ENCODE results near the gene ROMO1. TPM values are rescaled to one million over a fixed set of nuclear protein-coding genes. Genes with fewer than 3 reads are reported as not detected.

Gene ROMO1
- total and polyA plus RNA-seq, 10 of the 15 experiments (the other 5 are each of a cell fraction or from before 2014, with no cell fraction given) = 23.2 to 631 (median 352) TPM

DNA sequence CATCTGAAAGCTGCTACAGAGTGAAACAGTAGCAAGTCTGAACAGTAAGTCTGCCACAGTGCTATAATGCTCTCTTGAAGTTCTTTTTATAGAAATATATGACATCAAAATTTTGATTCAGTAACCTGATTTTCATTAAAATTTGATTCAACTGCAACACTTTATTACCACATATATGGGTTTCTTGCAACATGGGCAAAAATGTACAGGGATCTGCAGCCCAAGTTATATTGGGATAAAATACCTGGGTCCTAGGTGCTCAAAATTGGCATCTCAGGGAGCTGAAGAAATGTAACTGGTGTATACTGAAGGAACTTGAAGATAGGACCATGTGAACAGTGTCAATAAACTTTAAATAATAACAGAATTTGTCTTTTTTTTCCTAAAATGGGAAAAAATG is 10.8 kb downstream of the ROMO1 start:
- Histone ChIP-seq H3K4me3 (no peak overlapping the region), H3K4me1 (ENCODE audit: control insufficient read depth, insufficient read depth, low read length) (peaks cover 16% of the 10 kb centered on the region), H3K27me3 (replicated peaks in 1 of 2; ENCODE audit: control insufficient read depth in 2 of 2, insufficient read depth in 2 of 2, low read length in 1 of 2) (no peaks in the 10 kb centered on the region), H3K36me3 (ENCODE audit: control insufficient read depth in 2 of 2, insufficient read depth in 2 of 2, low read length in 1 of 2) (peaks cover 14 to 52% of the 10 kb centered on the region in 2 experiments), H4K20me1 (ENCODE audit: control insufficient read depth, insufficient read depth) (peaks cover 15% of the 10 kb centered on the region), H3K79me2 (ENCODE audit: control insufficient read depth, insufficient read depth, low read length) (peaks cover 31% of the 10 kb centered on the region), H3K9ac (ENCODE audit: control insufficient read depth, insufficient read depth, low read length) (no peak overlapping the region), H3K4me2 (ENCODE audit: control insufficient read depth, insufficient read depth) (no peak overlapping the region), H2AFZ (ENCODE audit: control insufficient read depth, low read depth, low read length) (no peak overlapping the region), H3K9me3 (replicated peaks; ENCODE audit: control insufficient read depth, insufficient read depth, low read length) (no peaks in the 10 kb centered on the region), H3K27ac (ENCODE audit: control insufficient read depth, insufficient read depth) (no peak overlapping the region)
- intact Hi-C loops (cut with micrococcal nuclease; ENCODE audit: unreplicated experiment) (no loop called here), in situ Hi-C loops (cut with MboI) (no loop called here)
- ChIA-PET RAD21 (ENCODE audit: unreplicated experiment) (no interaction called here), SMC1A (ENCODE audit: uncharacterized antibody, unreplicated experiment) (interaction anchor here (0.8 to 1.7 kb wide), 6 partner anchors 9 to 174 kb away, joined by 3 to 4 read pairs (median 3); partner anchors contain the start of genes NFS1 and ROMO1), CTCF (interaction anchor here (1.4 kb wide), 1 partner anchor 10 kb away, joined by 4 read pairs; the partner anchor contains the start of genes NFS1 and ROMO1), POLR2A (interaction anchor here (0.6 to 3.4 kb wide), 2 partner anchors 10 to 271 kb away, joined by 5 to 10 read pairs; partner anchors contain the start of genes NFS1 and ROMO1)
- ATAC-seq (no peak), DNase-seq (ENCODE audit: low read depth, low spot score) (no peak), FAIRE-seq (no peak)
- no TSS peak for BruUV-seq (replicated peaks)
- TF ChIP-seq FOXK2 (IDR thresholded peaks at IDR 0.05) = no peak
- TF ChIP-seq ZZZ3 (IDR thresholded peaks at IDR 0.05; ENCODE audit: control insufficient read depth, insufficient read length, low read depth) = no peak
- TF ChIP-seq YY1 (IDR thresholded peaks at IDR 0.05; ENCODE audit: low read depth, low read length) = no peak

DNA sequence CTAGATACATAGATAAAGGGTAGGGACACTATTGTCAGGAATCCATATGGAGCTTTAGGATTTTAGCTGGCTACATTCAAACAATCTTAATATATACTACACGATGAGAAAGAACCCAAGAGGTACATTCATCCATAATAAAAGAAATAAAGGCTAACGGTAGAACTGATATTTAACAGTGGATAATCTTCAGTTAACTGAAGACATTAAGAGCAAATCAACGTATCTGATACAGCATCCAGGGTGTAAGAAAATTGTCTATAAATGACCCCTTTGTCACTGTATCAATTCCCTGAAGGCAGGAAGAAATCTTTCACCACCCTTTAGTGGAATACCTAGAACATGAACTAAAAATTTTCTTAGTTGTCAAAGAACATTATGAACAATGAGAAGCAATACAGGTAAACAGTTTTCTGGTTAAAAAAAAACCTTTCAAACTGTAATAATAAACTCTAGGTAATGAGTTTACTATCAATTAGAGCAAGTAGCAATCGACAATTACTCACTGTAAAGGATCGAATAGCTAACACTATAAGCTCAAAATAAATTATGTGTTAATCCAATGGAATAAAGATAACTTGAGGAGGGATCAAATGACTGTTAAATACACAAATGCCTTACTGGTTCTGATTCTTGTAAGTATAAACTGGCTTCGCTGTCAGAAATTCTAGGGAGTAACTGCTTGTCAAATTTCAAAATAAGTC is 11.8 kb downstream of the ROMO1 start:
- H3K4me1 ChIP-seq (ENCODE audit: control insufficient read depth, insufficient read depth, low read length) = peaks cover 16% of the 10 kb centered on the region
- DNase-seq (ENCODE audit: low read depth, low spot score) (no peak), ATAC-seq (no peak), FAIRE-seq (no peak)
- ChIA-PET RAD21 (ENCODE audit: unreplicated experiment) (interaction anchor here (1.1 kb wide), 2 partner anchors 92 to 130 kb away, joined by 3 read pairs; no protein-coding TSS in a partner anchor), POLR2A (interaction anchor here (0.5 to 3.4 kb wide), 6 partner anchors 11 to 323 kb away, joined by 3 to 10 read pairs (median 4); partner anchors contain the start of genes NFS1 and ROMO1), CTCF (interaction anchor here (1.4 to 1.9 kb wide), 2 partner anchors 8 to 29 kb away, joined by 3 to 4 read pairs; no protein-coding TSS in a partner anchor), SMC1A (ENCODE audit: uncharacterized antibody, unreplicated experiment) (interaction anchor here (0.8 to 1.7 kb wide), 6 partner anchors 9 to 173 kb away, joined by 3 to 4 read pairs (median 3); no protein-coding TSS in a partner anchor)
- H4K20me1 ChIP-seq (ENCODE audit: control insufficient read depth, insufficient read depth) = peaks cover 16% of the 10 kb centered on the region
- H3K27me3 ChIP-seq (replicated peaks in 1 of 2; ENCODE audit: control insufficient read depth in 2 of 2, insufficient read depth in 2 of 2, low read length in 1 of 2) = no peaks in the 10 kb centered on the region
- no peak overlapping the region for H3K4me2 ChIP-seq (ENCODE audit: control insufficient read depth, insufficient read depth)
- TSS peak; percentile 2 for BruUV-seq (replicated peaks)
- in situ Hi-C loops (cut with MboI) (no loop called here), intact Hi-C loops (cut with micrococcal nuclease; ENCODE audit: unreplicated experiment) (no loop called here)
- H3K9ac ChIP-seq (ENCODE audit: control insufficient read depth, insufficient read depth, low read length) = no peak overlapping the region
- H3K36me3 ChIP-seq (ENCODE audit: control insufficient read depth in 2 of 2, insufficient read depth in 2 of 2, low read length in 1 of 2) = peaks cover 15 to 54% of the 10 kb centered on the region in 2 experiments
- no peak overlapping the region for H3K4me3 ChIP-seq
- TF ChIP-seq CBFB (IDR thresholded peaks at IDR 0.05; ENCODE audit: low read depth) (0 out of 2 replicates have a peak, but pooled peaks have one; percentile 33), SP1 (IDR thresholded peaks at IDR 0.05; ENCODE audit: low read depth, low read length) (no peak)
- TF ChIP-seq, protein P1, sequence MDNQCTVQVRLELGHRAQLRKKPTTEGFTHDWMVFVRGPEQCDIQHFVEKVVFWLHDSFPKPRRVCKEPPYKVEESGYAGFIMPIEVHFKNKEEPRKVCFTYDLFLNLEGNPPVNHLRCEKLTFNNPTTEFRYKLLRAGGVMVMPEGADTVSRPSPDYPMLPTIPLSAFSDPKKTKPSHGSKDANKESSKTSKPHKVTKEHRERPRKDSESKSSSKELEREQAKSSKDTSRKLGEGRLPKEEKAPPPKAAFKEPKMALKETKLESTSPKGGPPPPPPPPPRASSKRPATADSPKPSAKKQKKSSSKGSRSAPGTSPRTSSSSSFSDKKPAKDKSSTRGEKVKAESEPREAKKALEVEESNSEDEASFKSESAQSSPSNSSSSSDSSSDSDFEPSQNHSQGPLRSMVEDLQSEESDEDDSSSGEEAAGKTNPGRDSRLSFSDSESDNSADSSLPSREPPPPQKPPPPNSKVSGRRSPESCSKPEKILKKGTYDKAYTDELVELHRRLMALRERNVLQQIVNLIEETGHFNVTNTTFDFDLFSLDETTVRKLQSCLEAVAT (IDR thresholded peaks at IDR 0.05) = no peak
- H3K9me3 ChIP-seq (replicated peaks; ENCODE audit: control insufficient read depth, insufficient read depth, low read length) = no peaks in the 10 kb centered on the region
- 64% methylated on average over 6 of the region's 6 CpGs for WGBS (ENCODE audit: insufficient coverage, insufficient replicate concordance, low lambda C conversion rate, missing lambda C conversion rate)
- no peak overlapping the region for H3K27ac ChIP-seq (ENCODE audit: control insufficient read depth, insufficient read depth)
- peaks cover 35% of the 10 kb centered on the region for H3K79me2 ChIP-seq (ENCODE audit: control insufficient read depth, insufficient read depth, low read length)
- no peak overlapping the region for H2AFZ ChIP-seq (ENCODE audit: control insufficient read depth, low read depth, low read length)

Measured in GM12878 (cell line).